SK-MEL-5 (cell line): ENCODE data around the gene TAF12. TPM values are rescaled to one million over a fixed set of nuclear protein-coding genes. Genes with fewer than 3 reads are reported as not detected.

Source experiments
- DNase-seq: peaks from one replicate; pipeline ENCODE4 v3.0.0-alpha.2; 2016; ENCODE audit warnings: low read depth, low spot score
- in situ Hi-C: cut with HindIII; loops from 2 replicates; pipeline ENCODE4 v1.10.0; 2016; ENCODE audit warnings: low sequenced_read_pairs, high pct_unique_total_duplicates, low pct_unique_long_range_greater_than_20kb
- small RNA-seq, 2 experiments: library from RNA; depleted of rRNA; stranded (forward); fragments of <200 nt; gene quantifications; one replicate each; pipeline ENCODE3, GENCODE V24; 2014
- total RNA-seq: library from RNA; depleted of rRNA; stranded (reverse); fragments of >200 nt; shearing (Covaris generic); gene quantifications from 2 replicates; pipeline ENCODE4 v1.2.3, GENCODE V29; 2014; rRNA removed

TAF12 gene
- total RNA-seq, 1 experiment from 2014 or later: 44.9 TPM

- in situ Hi-C loops: no loop called here
These were observed 75.9 kb downstream of the TAF12 start for GRCh38 chr1:28566931-28567330.

GRCh38 chr1:28565726-28566125, 77.1 kb downstream of the TAF12 start:
- DNase-seq: no peak
- in situ Hi-C loops: no loop called here

More at GRCh38 chr1:28566931-28567330, 75.9 kb downstream of the TAF12 start:
- no peak for DNase-seq

GRCh38 chr1:28565040-28565439, 77.8 kb downstream of the TAF12 start:
- DNase-seq: no peak
- in situ Hi-C loops: no loop called here

- in situ Hi-C loops: no loop called here
- DNase-seq: no peak
These were observed 78.6 kb downstream of the TAF12 start for GRCh38 chr1:28564310-28564709.

GRCh38 chr1:28560886-28561285, 82.0 kb downstream of the TAF12 start:
- no peak for DNase-seq
- in situ Hi-C loops: no loop called here

Small RNAs within 50 kb of the gene (small RNA-seq; reads per million reads assigned to genes)
- gene RF00422 (0 reads per million in 2 experiments), gene RNU11 (0 reads per million in 2 experiments), gene SNORA16A (0 reads per million in 2 experiments), gene SNORA44 (0 reads per million in 2 experiments), gene SNORA61 (0 reads per million in 2 experiments), gene SNORD99 (3,410 to 35,229 reads per million in 2 experiments)

Other genes with a start within 250 kb of the TAF12 start
- 26.0 and 26.7 TPM in 2 replicates for gene RCC1, start 137.0 kb downstream of the TAF12 start, total RNA-seq
- gene TRNAU1AP, start 90.0 kb downstream of the TAF12 start, total RNA-seq: 13.4 and 22.6 TPM in 2 replicates
- not detected in 2 replicates for gene RAB42, start 50.8 kb downstream of the TAF12 start, total RNA-seq
- gene RNU11, start 5.5 kb upstream of the TAF12 start, total RNA-seq: not detected in 2 replicates
- gene GMEB1, start 25.7 kb upstream of the TAF12 start, total RNA-seq: 3.5 and 4.6 TPM in 2 replicates
- gene YTHDF2, start 93.9 kb upstream of the TAF12 start, total RNA-seq: 59.5 and 63.3 TPM in 2 replicates
- under 0.01 TPM in 1 of 2 replicates, not detected in the other for gene OPRD1, start 169.1 kb upstream of the TAF12 start, total RNA-seq